ENCODE data around the gene ZNF648.

GRCh38 chr1:182052355-182052754, 9.2 kb downstream of the ZNF648 start:
- TF ChIP-seq BHLHE40 (IDR thresholded peaks at IDR 0.05; ENCODE audit: low read depth, low read length) = no peak
- no peak for TF ChIP-seq CTCF (conservative IDR thresholded peaks at IDR 0.05; ENCODE audit: low read depth, low read length)
- TF ChIP-seq RAD21 (IDR thresholded peaks at IDR 0.05; ENCODE audit: low read length) = no peak
- no peak for TF ChIP-seq POLR2A (IDR thresholded peaks at IDR 0.05; ENCODE audit: low read depth, low read length)
- TF ChIP-seq USF2 (IDR thresholded peaks at IDR 0.05; ENCODE audit: low read depth, low read length) = no peak
- no peak for TF ChIP-seq MAZ (IDR thresholded peaks at IDR 0.05; ENCODE audit: borderline replicate concordance, low read depth, low read length)
- TF ChIP-seq SMC3 (IDR thresholded peaks at IDR 0.05; ENCODE audit: low read depth, low read length) = no peak
- no peak for TF ChIP-seq MAFK (IDR thresholded peaks at IDR 0.05; ENCODE audit: low read depth, low read length)
- no peak for TF ChIP-seq NFE2L2 (IDR thresholded peaks at IDR 0.05; ENCODE audit: low read depth, low read length)
- TF ChIP-seq MXI1 (IDR thresholded peaks at IDR 0.05; ENCODE audit: borderline replicate concordance, low read depth, low read length) = no peak
